ENCODE data around the gene KIAA1217. TPM values are rescaled to one million over a fixed set of nuclear protein-coding genes. Genes with fewer than 3 reads are reported as not detected.

The KIAA1217 gene
- total RNA-seq, 1 experiment from 2014 or later: 23.4 TPM

- TF ChIP-seq ZNF532 (CRISPR knock-in tag; IDR thresholded peaks at IDR 0.05; ENCODE audit: borderline replicate concordance) (no peak), ZNF232 (CRISPR knock-in tag; IDR thresholded peaks at IDR 0.05) (no peak), ZNF671 (CRISPR knock-in tag; IDR thresholded peaks at IDR 0.05) (no peak), PRRX2 (CRISPR knock-in tag; IDR thresholded peaks at IDR 0.05) (no peak), TCF7 (CRISPR knock-in tag; IDR thresholded peaks at IDR 0.05; ENCODE audit: low read depth) (no peak), ETV6 (CRISPR knock-in tag; IDR thresholded peaks at IDR 0.05) (no peak), FOXK1 (CRISPR knock-in tag; IDR thresholded peaks at IDR 0.05) (no peak)
These were observed 169.4 kb downstream of the KIAA1217 start (continued) for GRCh38 chr10:24378126-24378920.

- peak overlapping the region; percentile 51; the same call in 1 of the 2 replicates for H3K27ac Mint-ChIP-seq
- H3K36me3 Mint-ChIP-seq: peaks cover 2% of the 10 kb centered on the region; the same call in 1 of the 2 replicates
- no peak overlapping the region for H3K4me3 Mint-ChIP-seq
- no peak for TF ChIP-seq NFYB (CRISPR knock-in tag; conservative IDR thresholded peaks at IDR 0.05; ENCODE audit: low read depth)
- no peak for TF ChIP-seq SMAD3 (CRISPR knock-in tag; IDR thresholded peaks at IDR 0.05; ENCODE audit: borderline replicate concordance)
- TF ChIP-seq ZNF219 (CRISPR knock-in tag; IDR thresholded peaks at IDR 0.05; ENCODE audit: borderline replicate concordance): no peak
- TF ChIP-seq TCF7 (CRISPR knock-in tag; IDR thresholded peaks at IDR 0.05; ENCODE audit: low read depth): no peak
- TF ChIP-seq ZNF263 (CRISPR knock-in tag; IDR thresholded peaks at IDR 0.05; ENCODE audit: low read depth): no peak
- no peak for TF ChIP-seq GTF2I (CRISPR knock-in tag; conservative IDR thresholded peaks at IDR 0.05)
- TF ChIP-seq FOXP1 (CRISPR knock-in tag; IDR thresholded peaks at IDR 0.05; ENCODE audit: borderline replicate concordance): no peak
- no peak for TF ChIP-seq SOX15 (CRISPR knock-in tag; IDR thresholded peaks at IDR 0.05)
- no peak for TF ChIP-seq JUN (CRISPR knock-in tag; IDR thresholded peaks at IDR 0.05)
- no peak for TF ChIP-seq GRHL2 (CRISPR knock-in tag; IDR thresholded peaks at IDR 0.05; ENCODE audit: insufficient replicate concordance, severe bottlenecking)
- no peak for TF ChIP-seq NR3C1 (CRISPR knock-in tag; conservative IDR thresholded peaks at IDR 0.05; ENCODE audit: low read depth)
- DNase-seq (ENCODE audit: low spot score): no peak
- no peaks in the 10 kb centered on the region for H3K9me3 Mint-ChIP-seq
- ChIA-PET CTCF (no interaction called here), POLR2A (interaction anchor here (0.6 kb wide), 1 partner anchor 383 kb away, joined by 3 read pairs; no protein-coding TSS in a partner anchor)
- no peak for ATAC-seq
- H3K27me3 Mint-ChIP-seq (ENCODE audit: low read depth): no peaks in the 10 kb centered on the region
- H3K4me1 Mint-ChIP-seq: peaks cover 47% of the 10 kb centered on the region
These were observed 172.5 kb downstream of the KIAA1217 start for GRCh38 chr10:24381235-24382010.

GRCh38 chr10:24382045-24382444, 173.1 kb downstream of the KIAA1217 start:
- no peak for TF ChIP-seq TEAD1 (CRISPR knock-in tag; IDR thresholded peaks at IDR 0.05)
- TF ChIP-seq SP1 (CRISPR knock-in tag; conservative IDR thresholded peaks at IDR 0.05): no peak
- no peak for TF ChIP-seq GRHL2 (CRISPR knock-in tag; IDR thresholded peaks at IDR 0.05; ENCODE audit: insufficient replicate concordance, severe bottlenecking)
- no peak for TF ChIP-seq TEAD4 (CRISPR knock-in tag; IDR thresholded peaks at IDR 0.05)
- TF ChIP-seq IRF2 (CRISPR knock-in tag; IDR thresholded peaks at IDR 0.05; ENCODE audit: borderline replicate concordance, low read depth): no peak
- TF ChIP-seq PREB (CRISPR knock-in tag; IDR thresholded peaks at IDR 0.05; ENCODE audit: borderline replicate concordance): no peak
- no peak for TF ChIP-seq CDX4 (CRISPR knock-in tag; IDR thresholded peaks at IDR 0.05; ENCODE audit: borderline replicate concordance)
- TF ChIP-seq ETV6 (CRISPR knock-in tag; IDR thresholded peaks at IDR 0.05): no peak
- TF ChIP-seq ZNF512 (CRISPR knock-in tag; IDR thresholded peaks at IDR 0.05; ENCODE audit: borderline replicate concordance): no peak
- H3K36me3 Mint-ChIP-seq: no peaks in the 10 kb centered on the region
- no peak overlapping the region for H3K4me3 Mint-ChIP-seq
- POLR2A ChIA-PET: interaction anchor here (0.6 kb wide), 1 partner anchor 383 kb away, joined by 3 read pairs; no protein-coding TSS in a partner anchor
- no peak for ATAC-seq
- CTCF ChIA-PET: no interaction called here
- no peaks in the 10 kb centered on the region for H3K9me3 Mint-ChIP-seq
- H3K27ac Mint-ChIP-seq: peak overlapping the region; percentile 92
- H3K27me3 Mint-ChIP-seq (ENCODE audit: low read depth): no peaks in the 10 kb centered on the region
- no peak for DNase-seq (ENCODE audit: low spot score)
- peaks cover 47% of the 10 kb centered on the region for H3K4me1 Mint-ChIP-seq
